ENCODE data around the gene WDFY4.

GRCh38 chr10:48769706-48770435, 85.2 kb downstream of the WDFY4 start:
- TF ChIP-seq CTCF (IDR thresholded peaks at IDR 0.05; ENCODE audit: low read depth, low read length, missing input control) (no peak), REST (IDR thresholded peaks at IDR 0.05) (no peak), EGR1 (IDR thresholded peaks at IDR 0.05; ENCODE audit: low read depth in 2 of 2) (no peak), TAF1 (conservative IDR thresholded peaks at IDR 0.05) (no peak), RXRA (IDR thresholded peaks at IDR 0.05) (no peak), YY1 (IDR thresholded peaks at IDR 0.05) (no peak), FOXA1 (IDR thresholded peaks at IDR 0.05) (no peak), HNF4G (IDR thresholded peaks at IDR 0.05) (no peak), GABPA (IDR thresholded peaks at IDR 0.05 in 1 of 2, conservative IDR thresholded peaks at IDR 0.05 in 1 of 2) (no peak), SP1 (IDR thresholded peaks at IDR 0.05) (no peak)
- TF ChIP-seq, protein P1, sequence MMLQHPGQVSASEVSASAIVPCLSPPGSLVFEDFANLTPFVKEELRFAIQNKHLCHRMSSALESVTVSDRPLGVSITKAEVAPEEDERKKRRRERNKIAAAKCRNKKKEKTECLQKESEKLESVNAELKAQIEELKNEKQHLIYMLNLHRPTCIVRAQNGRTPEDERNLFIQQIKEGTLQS (IDR thresholded peaks at IDR 0.05), result no peak
- TF ChIP-seq, protein P2, sequence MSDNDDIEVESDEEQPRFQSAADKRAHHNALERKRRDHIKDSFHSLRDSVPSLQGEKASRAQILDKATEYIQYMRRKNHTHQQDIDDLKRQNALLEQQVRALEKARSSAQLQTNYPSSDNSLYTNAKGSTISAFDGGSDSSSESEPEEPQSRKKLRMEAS (IDR thresholded peaks at IDR 0.05), result no peak

All from liver (tissue), 3 donors.